ENCODE data around the gene RNF182. TPM values are rescaled to one million over a fixed set of nuclear protein-coding genes. Genes with fewer than 3 reads are reported as not detected.

The RNF182 gene
- total and polyA plus RNA-seq, 2 donors (not counting 1 experiment from before 2014, with no cell fraction given), result 2.5 to 14.1 TPM

GRCh38 chr6:13926378-13926777 is 1.6 kb downstream of the RNF182 start:
- Histone ChIP-seq H3K4me1 (ENCODE audit: control insufficient read depth, extremely low read depth, insufficient read depth, low read length) (peaks cover 2% of the 10 kb centered on the region), H2AFZ (ENCODE audit: low read length) (no peak overlapping the region), H3K9ac (ENCODE audit: insufficient read depth, low read length) (no peak overlapping the region), H3K9me3 (ENCODE audit: control insufficient read depth, insufficient read depth, low read depth, low read length) (no peaks in the 10 kb centered on the region), H3K79me2 (ENCODE audit: control insufficient read depth, insufficient read depth, low read length) (peaks cover 6% of the 10 kb centered on the region), H3K36me3 (ENCODE audit: control insufficient read depth, insufficient read depth, low read length) (no peaks in the 10 kb centered on the region), H3K27me3 (ENCODE audit: control insufficient read depth, insufficient read depth, low read length) (peaks cover 5% of the 10 kb centered on the region), H3K27ac (ENCODE audit: insufficient read depth, low read length) (no peak overlapping the region), H3K4me3 (replicated peaks in 1 of 4; ENCODE audit: control extremely low read depth in 1 of 4, insufficient read depth in 1 of 4, low read depth in 3 of 4, low read length in 4 of 4) (no peak overlapping the region), H3K4me2 (ENCODE audit: extremely low read depth, insufficient read depth, low read length) (no peak overlapping the region), H4K20me1 (ENCODE audit: control insufficient read depth, extremely low read depth, insufficient read depth, low read length) (no peaks in the 10 kb centered on the region)
- TF ChIP-seq EZH2 (IDR thresholded peaks at IDR 0.05; ENCODE audit: low read length, missing control alignments) (no peak), CTCF (conservative IDR thresholded peaks at IDR 0.05 in 1 of 2, IDR thresholded peaks at IDR 0.05 in 1 of 2; ENCODE audit: low read depth in 1 of 2, low read length in 2 of 2) (no peak)
- no peak for DNase-seq (ENCODE audit: low read depth in 2 of 2)

GRCh38 chr6:13927203-13927602 is 2.5 kb downstream of the RNF182 start:
- no peak overlapping the region for H3K27ac ChIP-seq (ENCODE audit: insufficient read depth, low read length)
- H3K4me3 ChIP-seq (replicated peaks in 1 of 4; ENCODE audit: control extremely low read depth in 1 of 4, insufficient read depth in 1 of 4, low read depth in 3 of 4, low read length in 4 of 4), result no peak overlapping the region
- no peaks in the 10 kb centered on the region for H3K36me3 ChIP-seq (ENCODE audit: control insufficient read depth, insufficient read depth, low read length)
- H3K4me1 ChIP-seq (ENCODE audit: control insufficient read depth, extremely low read depth, insufficient read depth, low read length), result peaks cover 2% of the 10 kb centered on the region
- no peaks in the 10 kb centered on the region for H4K20me1 ChIP-seq (ENCODE audit: control insufficient read depth, extremely low read depth, insufficient read depth, low read length)
- H3K4me2 ChIP-seq (ENCODE audit: extremely low read depth, insufficient read depth, low read length), result no peak overlapping the region
- no peak overlapping the region for H3K9ac ChIP-seq (ENCODE audit: insufficient read depth, low read length)
- TF ChIP-seq EZH2 (IDR thresholded peaks at IDR 0.05; ENCODE audit: low read length, missing control alignments) (no peak), CTCF (conservative IDR thresholded peaks at IDR 0.05 in 1 of 2, IDR thresholded peaks at IDR 0.05 in 1 of 2; ENCODE audit: low read depth in 1 of 2, low read length in 2 of 2) (no peak)
- DNase-seq (ENCODE audit: low read depth in 2 of 2), result no peak
- H3K79me2 ChIP-seq (ENCODE audit: control insufficient read depth, insufficient read depth, low read length), result peaks cover 6% of the 10 kb centered on the region
- no peak overlapping the region for H2AFZ ChIP-seq (ENCODE audit: low read length)
- H3K9me3 ChIP-seq (ENCODE audit: control insufficient read depth, insufficient read depth, low read depth, low read length), result no peaks in the 10 kb centered on the region
- H3K27me3 ChIP-seq (ENCODE audit: control insufficient read depth, insufficient read depth, low read length), result peaks cover 5% of the 10 kb centered on the region

- H3K4me1 ChIP-seq (ENCODE audit: control insufficient read depth, extremely low read depth, insufficient read depth, low read length), result peaks cover under 1% of the 10 kb centered on the region
- peaks cover 5% of the 10 kb centered on the region for H3K27me3 ChIP-seq (ENCODE audit: control insufficient read depth, insufficient read depth, low read length)
- no peak overlapping the region for H2AFZ ChIP-seq (ENCODE audit: low read length)
- no peak overlapping the region for H3K9ac ChIP-seq (ENCODE audit: insufficient read depth, low read length)
- TF ChIP-seq EZH2 (IDR thresholded peaks at IDR 0.05; ENCODE audit: low read length, missing control alignments), result no peak
- TF ChIP-seq CTCF (conservative IDR thresholded peaks at IDR 0.05 in 1 of 2, IDR thresholded peaks at IDR 0.05 in 1 of 2; ENCODE audit: low read depth in 1 of 2, low read length in 2 of 2), result no peak
- no peak for DNase-seq (ENCODE audit: low read depth in 2 of 2)
- H3K27ac ChIP-seq (ENCODE audit: insufficient read depth, low read length), result no peak overlapping the region
- peaks cover 7% of the 10 kb centered on the region for H3K79me2 ChIP-seq (ENCODE audit: control insufficient read depth, insufficient read depth, low read length)
- H3K4me2 ChIP-seq (ENCODE audit: extremely low read depth, insufficient read depth, low read length), result no peak overlapping the region
- H3K36me3 ChIP-seq (ENCODE audit: control insufficient read depth, insufficient read depth, low read length), result no peaks in the 10 kb centered on the region
- H3K4me3 ChIP-seq (replicated peaks in 1 of 4; ENCODE audit: control extremely low read depth in 1 of 4, insufficient read depth in 1 of 4, low read depth in 3 of 4, low read length in 4 of 4), result no peak overlapping the region
- no peaks in the 10 kb centered on the region for H3K9me3 ChIP-seq (ENCODE audit: control insufficient read depth, insufficient read depth, low read depth, low read length)
- no peaks in the 10 kb centered on the region for H4K20me1 ChIP-seq (ENCODE audit: control insufficient read depth, extremely low read depth, insufficient read depth, low read length)
These were observed 4.4 kb downstream of the RNF182 start for GRCh38 chr6:13929196-13929595.
